Mesothelial cell of epicardium (in vitro differentiated cells): ENCODE data around the gene XRCC5. TPM values are rescaled to one million over a fixed set of nuclear protein-coding genes. Genes with fewer than 3 reads are reported as not detected.

Source experiments
- DNase-seq, 2 experiments: peaks; one replicate each; pipeline ENCODE4 v3.0.0; 2021; ENCODE audit warnings: low spot score in 2 of 2; ENCODE audit not compliant: unreplicated experiment in 2 of 2
- H3K27ac Mint-ChIP-seq: 2 replicates; pipeline ENCODE4 v1.8.0; 2021; ENCODE audit warnings: mixed read lengths
- H3K27me3 Mint-ChIP-seq: 2 replicates; pipeline ENCODE4 v1.8.0; 2021; ENCODE audit warnings: low read depth, mixed read lengths
- H3K36me3 Mint-ChIP-seq: 2 replicates; pipeline ENCODE4 v1.8.0; 2021; ENCODE audit warnings: mixed read lengths
- H3K4me1 Mint-ChIP-seq: 2 replicates; pipeline ENCODE4 v1.8.0; 2021; ENCODE audit warnings: mixed read lengths
- H3K4me3 Mint-ChIP-seq: 2 replicates; pipeline ENCODE4 v1.8.0; 2021; ENCODE audit warnings: mild to moderate bottlenecking, moderate library complexity, mixed read lengths
- H3K9me3 Mint-ChIP-seq: 2 replicates; pipeline ENCODE4 v1.8.0; 2021; ENCODE audit warnings: mixed read lengths
- CTCF ChIP-seq: fragments of 200-600 bp; sonication (generic); IDR thresholded peaks from one replicate; pipeline ENCODE4 v1.5.0; 2021; ENCODE audit warnings: antibody characterized with exemption; ENCODE audit not compliant: unreplicated experiment
- total RNA-seq: library from RNA; stranded (reverse); gene quantifications from 3 replicates; pipeline ENCODE4 v1.2.1, GENCODE V29; 2021

The XRCC5 gene
- total RNA-seq = 291 to 294 TPM (median 291 TPM) in 3 replicates

DNA sequence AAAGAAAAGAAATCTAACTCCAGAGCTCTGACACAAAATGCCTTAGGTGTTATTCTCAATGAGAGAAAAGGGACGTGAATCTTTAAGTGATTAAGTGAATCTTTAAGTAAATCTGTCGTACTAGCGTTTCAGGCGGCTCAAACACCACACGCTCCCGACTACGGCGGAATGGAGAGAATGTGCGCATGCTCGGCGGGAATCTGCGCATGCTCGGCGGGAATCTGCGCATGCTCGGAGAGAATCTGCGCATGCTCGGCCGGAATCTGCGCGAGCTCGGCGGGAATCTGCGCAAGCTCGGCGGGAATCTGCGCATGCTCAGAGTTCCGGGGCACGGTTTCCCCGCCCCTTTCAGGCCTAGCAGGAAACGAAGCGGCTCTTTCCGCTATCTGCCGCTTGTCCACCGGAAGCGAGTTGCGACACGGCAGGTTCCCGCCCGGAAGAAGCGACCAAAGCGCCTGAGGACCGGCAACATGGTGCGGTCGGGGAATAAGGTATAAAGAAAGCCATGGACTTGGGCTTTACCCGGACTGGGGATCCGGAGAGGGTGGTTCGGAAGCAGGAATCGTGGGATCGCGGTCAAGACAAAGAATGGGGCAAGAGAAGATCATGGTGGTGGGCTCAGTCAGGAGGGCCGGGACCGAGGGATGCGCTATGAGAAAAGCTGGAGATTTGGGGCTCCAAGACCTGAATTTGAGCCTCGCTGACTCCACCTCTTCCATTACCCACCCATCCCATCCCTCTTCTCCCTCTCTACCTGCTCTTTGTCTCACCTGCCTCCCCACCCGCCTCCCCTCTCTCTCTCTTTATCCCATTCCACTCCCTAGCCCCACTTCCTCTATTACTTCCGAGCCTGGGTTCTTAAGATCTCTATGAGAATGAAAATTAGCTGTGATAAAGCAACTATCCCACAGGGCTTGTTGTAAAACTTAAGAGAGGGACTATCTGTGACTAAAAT, at the start of gene XRCC5:
XRCC5 (plus strand) TSS at position 382 of the 955 bp plus-strand sequence; CDS start at position 471, 89 bp downstream.
- Mint-ChIP-seq H3K27ac (peak within 1 kb of the TSS; percentile 100), H3K4me3 (peak within 1 kb of the TSS; percentile 100), H3K36me3 (peaks cover 17% of the 10 kb centered on the region), H3K4me1 (peaks cover 38% of the 10 kb centered on the region), H3K27me3 (no peaks in the 10 kb centered on the region), H3K9me3 (no peaks in the 10 kb centered on the region)
- no peak for TF ChIP-seq CTCF
- peak; percentile 91 to 99 for DNase-seq

DNA sequence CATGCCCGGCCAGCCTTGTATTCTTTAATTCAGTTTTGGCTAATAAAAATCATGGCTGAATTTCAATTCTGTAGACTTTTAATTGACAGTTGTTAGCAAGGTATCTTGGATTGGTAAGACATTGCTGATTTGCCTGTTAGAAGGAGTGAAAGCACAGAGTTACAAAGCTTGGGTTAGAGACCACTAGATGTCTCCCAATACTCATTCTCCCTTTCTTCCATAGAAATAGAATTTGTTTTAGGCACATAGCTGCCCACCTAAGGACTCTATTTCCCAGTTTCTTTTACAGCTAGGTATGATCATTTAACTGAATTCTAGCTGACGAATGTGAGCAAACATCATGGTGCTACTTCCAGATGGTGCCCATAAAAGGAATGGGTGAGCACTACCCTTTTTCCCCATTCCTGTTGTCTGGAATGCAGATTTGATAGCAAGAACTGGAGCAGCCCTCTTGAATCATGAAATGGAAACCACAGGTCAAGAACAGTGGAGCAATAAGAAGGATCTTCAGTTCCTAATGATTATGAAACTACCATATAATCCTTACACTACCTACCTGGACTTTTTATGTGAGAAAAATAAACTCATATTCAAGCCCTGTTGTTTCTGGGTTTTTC, 45.0 kb upstream of the XRCC5 start:
- Mint-ChIP-seq H3K4me3 (no peak overlapping the region), H3K27me3 (no peaks in the 10 kb centered on the region), H3K9me3 (peaks cover 6% of the 10 kb centered on the region), H3K27ac (no peak overlapping the region), H3K4me1 (no peaks in the 10 kb centered on the region), H3K36me3 (peaks cover 6% of the 10 kb centered on the region)
- TF ChIP-seq CTCF = no peak
- DNase-seq = no peak

GRCh38 chr2:216064665-216065064, 44.5 kb upstream of the XRCC5 start:
- no peaks in the 10 kb centered on the region for H3K27me3 Mint-ChIP-seq
- no peak for DNase-seq
- H3K36me3 Mint-ChIP-seq = peaks cover 1% of the 10 kb centered on the region
- H3K9me3 Mint-ChIP-seq = peaks cover 1% of the 10 kb centered on the region
- H3K4me1 Mint-ChIP-seq = no peaks in the 10 kb centered on the region
- no peak for TF ChIP-seq CTCF
- no peak overlapping the region for H3K27ac Mint-ChIP-seq
- H3K4me3 Mint-ChIP-seq = no peak overlapping the region

- no peak for DNase-seq
- Mint-ChIP-seq H3K4me1 (no peaks in the 10 kb centered on the region), H3K27me3 (no peaks in the 10 kb centered on the region), H3K9me3 (no peaks in the 10 kb centered on the region), H3K27ac (no peak overlapping the region), H3K36me3 (no peaks in the 10 kb centered on the region), H3K4me3 (no peak overlapping the region)
- TF ChIP-seq CTCF = no peak
Measured at GRCh38 chr2:216066230-216066629, 42.9 kb upstream of the XRCC5 start.

DNA sequence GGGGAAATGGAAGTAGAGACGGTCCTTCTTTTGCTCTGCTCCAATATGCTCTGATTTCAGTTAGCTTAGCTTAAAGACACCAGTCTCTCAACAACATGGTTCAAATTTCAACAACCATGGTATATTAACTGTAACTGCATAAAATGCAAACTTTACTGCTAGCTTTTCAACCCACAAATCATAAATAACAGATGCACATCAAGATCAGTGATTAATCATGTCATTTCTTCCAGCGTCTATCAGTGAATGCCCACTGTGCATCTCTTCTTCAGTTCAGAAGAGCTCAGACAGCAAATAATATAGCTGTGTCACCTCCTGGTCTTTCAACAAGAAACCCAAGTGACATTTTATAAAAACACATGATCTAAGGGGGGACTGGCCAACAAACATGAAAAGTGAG, 40.1 kb upstream of the XRCC5 start:
- no peak for DNase-seq
- H3K4me3 Mint-ChIP-seq = no peak overlapping the region
- TF ChIP-seq CTCF = no peak
- H3K27me3 Mint-ChIP-seq = no peaks in the 10 kb centered on the region
- no peaks in the 10 kb centered on the region for H3K36me3 Mint-ChIP-seq
- no peak overlapping the region for H3K27ac Mint-ChIP-seq
- H3K4me1 Mint-ChIP-seq = no peaks in the 10 kb centered on the region
- H3K9me3 Mint-ChIP-seq = no peaks in the 10 kb centered on the region
